Left lung (tissue), 10 donors: ENCODE measurements around the gene FAM24A. TPM values are rescaled to one million over a fixed set of nuclear protein-coding genes. Genes with fewer than 3 reads are reported as not detected.
A peak's percentile ranks its signal among the peaks of the same experiment; 100 is the strongest.
"Not testable (repeated sequence)": the region's sequence is repeated elsewhere in the genome, so short reads cannot be mapped to it uniquely, and the experiment has no call there.

Source experiments
- ATAC-seq: fragments of 200-7000 bp; cut with Tn5 transposase; one replicate; pipeline ENCODE4 v1.9.1; 2020; ENCODE audit warnings: moderate library complexity
- DNase-seq, 4 donors: peaks; one replicate each; pipeline ENCODE4 v3.0.0-alpha.2; 2013 to 2020
- H3K27ac ChIP-seq, 2 donors: fragments of 200-600 bp; sonication (generic) in 1 of 2; one replicate each; pipeline versions ENCODE4 v1.5.0 to v1.8.0; 2020 to 2021
- H3K27me3 ChIP-seq, 2 donors: fragments of 200-600 bp; sonication (generic) in 1 of 2; one replicate each; pipeline versions ENCODE4 v1.5.0 to v1.8.0; 2020 to 2021
- H3K36me3 ChIP-seq, 2 donors: fragments of 200-600 bp; sonication (generic) in 1 of 2; one replicate each; pipeline versions ENCODE4 v1.5.0 to v1.8.0; 2020 to 2021
- H3K4me1 ChIP-seq, 2 donors: fragments of 200-600 bp; one replicate each; pipeline ENCODE4 v1.8.0; 2021
- H3K4me3 ChIP-seq, 2 donors: fragments of 200-600 bp; sonication (generic) in 1 of 2; one replicate each; pipeline versions ENCODE4 v1.5.0 to v1.8.0; 2020 to 2021; ENCODE audit warnings: mild to moderate bottlenecking in 1 of 2
- H3K9me3 ChIP-seq, 2 donors: fragments of 200-600 bp; sonication (generic) in 1 of 2; one replicate each; pipeline versions ENCODE4 v1.5.0 to v1.8.0; 2020 to 2021
- CTCF ChIP-seq, 2 donors: fragments of 200-600 bp; sonication (generic) in 1 of 2; IDR thresholded peaks; one replicate each; pipeline versions ENCODE4 v1.5.0 to v1.8.0; 2021; ENCODE audit warnings: antibody characterized with exemption in 2 of 2
- intact Hi-C, 2 donors: fragments of 100-400 bp; cut with DNase I; formaldehyde crosslinking; loops; one replicate each; pipeline versions ENCODE4 v1.11.2 to v1.14.2; 2022
- polyA plus RNA-seq, 6 donors: library from polyadenylated mRNA; unstranded; fragments of 120-200 nt; gene quantifications; one replicate each; pipeline ENCODE4 v1.2.1, GENCODE V29; 2013; ENCODE audit not compliant: insufficient read length in 6 of 6
- total RNA-seq, 2 donors: library from RNA; stranded (reverse); fragmentation: NEBNext Ultra II Directional; extraction: Animal tissue kit (Norgen Biotek cat#: 25700); gene quantifications; one replicate each; pipeline ENCODE4 v1.2.1, GENCODE V29; 2021
- donor health status: DM: no; HTN: yes; CAD: no.
- donor health status: DM: no; HTN: no; CAD: no.

Gene FAM24A
- total and polyA plus RNA-seq, 8 donors = not detected

GRCh38 chr10:122871947-122872346 lies 38.5 kb upstream of the FAM24A start:
- H3K4me3 ChIP-seq, H3K36me3 ChIP-seq, H3K9me3 ChIP-seq, H3K27ac ChIP-seq, ATAC-seq, H3K4me1 ChIP-seq, intact Hi-C loops, DNase-seq, H3K27me3 ChIP-seq: not testable (repeated sequence)

GRCh38 chr10:122875843-122876466 lies 34.5 kb upstream of the FAM24A start:
- H3K4me1 ChIP-seq = peaks cover 0 to 16% of the 10 kb centered on the region in 2 donors
- no peaks in the 10 kb centered on the region for H3K36me3 ChIP-seq
- no peak for TF ChIP-seq CTCF (IDR thresholded peaks at IDR 0.05)
- H3K4me3 ChIP-seq = no peak overlapping the region
- H3K9me3 ChIP-seq = no peaks in the 10 kb centered on the region
- no peak overlapping the region for H3K27ac ChIP-seq
- DNase-seq = no peak
- intact Hi-C loops = no loop called here
- H3K27me3 ChIP-seq = peaks cover 0 to 10% of the 10 kb centered on the region in 2 donors
- ATAC-seq = no peak

- no peak for ATAC-seq
- DNase-seq = no peak
- intact Hi-C loops = no loop called here
- no peak for TF ChIP-seq CTCF (IDR thresholded peaks at IDR 0.05)
- Histone ChIP-seq H3K4me1 (peaks cover 0 to 16% of the 10 kb centered on the region in 2 donors), H3K4me3 (no peak overlapping the region), H3K9me3 (no peaks in the 10 kb centered on the region), H3K27ac (no peak overlapping the region), H3K27me3 (peaks cover 0 to 10% of the 10 kb centered on the region in 2 donors), H3K36me3 (no peaks in the 10 kb centered on the region)
Observed at GRCh38 chr10:122876467-122876855, 33.9 kb upstream of the FAM24A start.

GRCh38 chr10:122877264-122877663 lies 33.1 kb upstream of the FAM24A start:
- intact Hi-C loops = no loop called here
- ATAC-seq = no peak
- no peaks in the 10 kb centered on the region for H3K36me3 ChIP-seq

GRCh38 chr10:122878799-122879338 lies 31.5 kb upstream of the FAM24A start:
- TF ChIP-seq CTCF (IDR thresholded peaks at IDR 0.05) = no peak
- intact Hi-C loops = no loop called here
- Histone ChIP-seq H3K27me3 (peaks cover 0 to 10% of the 10 kb centered on the region in 2 donors), H3K4me3 (peak overlapping the region; percentile 47 to 62), H3K4me1 (peaks cover 0 to 16% of the 10 kb centered on the region in 2 donors), H3K36me3 (no peaks in the 10 kb centered on the region), H3K9me3 (no peaks in the 10 kb centered on the region), H3K27ac (peak overlapping the region; percentile 50 to 64)
- ATAC-seq (peak; percentile 31), DNase-seq (no peak)

More at GRCh38 chr10:122877264-122877663, 33.1 kb upstream of the FAM24A start:
- no peak overlapping the region for H3K27ac ChIP-seq
- H3K27me3 ChIP-seq = peaks cover 0 to 10% of the 10 kb centered on the region in 2 donors
- no peak for TF ChIP-seq CTCF (IDR thresholded peaks at IDR 0.05)
- no peak overlapping the region for H3K4me3 ChIP-seq
- no peaks in the 10 kb centered on the region for H3K9me3 ChIP-seq
- no peak for DNase-seq
- peaks cover 0 to 16% of the 10 kb centered on the region in 2 donors for H3K4me1 ChIP-seq
